ENCODE results near the gene PLEKHM3.

The PLEKHM3 gene

DNA sequence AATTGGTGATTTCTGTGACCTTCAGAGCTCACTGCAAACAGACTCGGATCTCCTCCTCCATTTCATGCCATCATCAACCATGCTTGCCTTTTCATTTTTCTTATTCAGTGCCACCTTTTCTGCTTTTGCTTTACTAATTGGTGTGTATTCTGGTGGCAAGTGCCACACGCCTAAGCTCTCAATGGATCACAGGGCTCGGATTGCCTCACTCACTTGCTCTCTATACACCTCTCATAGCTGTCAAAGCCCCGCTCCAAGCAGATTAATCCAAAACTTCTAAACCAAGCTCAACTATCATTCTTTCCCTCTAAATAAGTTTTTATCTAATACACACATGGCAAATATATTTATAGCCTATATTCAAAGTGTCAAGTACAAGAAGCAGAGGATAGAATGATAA, 86.4 kb downstream of the PLEKHM3 start:
- no peak overlapping the region for H3K4me3 ChIP-seq (replicated peaks; ENCODE audit: insufficient read depth, low read length)
- DNase-seq (ENCODE audit: low read depth in 1 of 2, low spot score in 1 of 2) = no peak
- H3K27ac ChIP-seq (replicated peaks) = no peak overlapping the region
- H3K27me3 ChIP-seq (ENCODE audit: insufficient read depth, poor library complexity, severe bottlenecking) = no peaks in the 10 kb centered on the region
- TF ChIP-seq SPI1 (IDR thresholded peaks at IDR 0.05; ENCODE audit: borderline replicate concordance, low read depth) = no peak
- no peak for TF ChIP-seq POLR2AphosphoS5 (IDR thresholded peaks at IDR 0.05; ENCODE audit: low read depth)
- TF ChIP-seq, protein P1, sequence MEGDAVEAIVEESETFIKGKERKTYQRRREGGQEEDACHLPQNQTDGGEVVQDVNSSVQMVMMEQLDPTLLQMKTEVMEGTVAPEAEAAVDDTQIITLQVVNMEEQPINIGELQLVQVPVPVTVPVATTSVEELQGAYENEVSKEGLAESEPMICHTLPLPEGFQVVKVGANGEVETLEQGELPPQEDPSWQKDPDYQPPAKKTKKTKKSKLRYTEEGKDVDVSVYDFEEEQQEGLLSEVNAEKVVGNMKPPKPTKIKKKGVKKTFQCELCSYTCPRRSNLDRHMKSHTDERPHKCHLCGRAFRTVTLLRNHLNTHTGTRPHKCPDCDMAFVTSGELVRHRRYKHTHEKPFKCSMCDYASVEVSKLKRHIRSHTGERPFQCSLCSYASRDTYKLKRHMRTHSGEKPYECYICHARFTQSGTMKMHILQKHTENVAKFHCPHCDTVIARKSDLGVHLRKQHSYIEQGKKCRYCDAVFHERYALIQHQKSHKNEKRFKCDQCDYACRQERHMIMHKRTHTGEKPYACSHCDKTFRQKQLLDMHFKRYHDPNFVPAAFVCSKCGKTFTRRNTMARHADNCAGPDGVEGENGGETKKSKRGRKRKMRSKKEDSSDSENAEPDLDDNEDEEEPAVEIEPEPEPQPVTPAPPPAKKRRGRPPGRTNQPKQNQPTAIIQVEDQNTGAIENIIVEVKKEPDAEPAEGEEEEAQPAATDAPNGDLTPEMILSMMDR (IDR thresholded peaks at IDR 0.05; ENCODE audit: insufficient read depth, low read length) = no peak
- TF ChIP-seq, protein P2, sequence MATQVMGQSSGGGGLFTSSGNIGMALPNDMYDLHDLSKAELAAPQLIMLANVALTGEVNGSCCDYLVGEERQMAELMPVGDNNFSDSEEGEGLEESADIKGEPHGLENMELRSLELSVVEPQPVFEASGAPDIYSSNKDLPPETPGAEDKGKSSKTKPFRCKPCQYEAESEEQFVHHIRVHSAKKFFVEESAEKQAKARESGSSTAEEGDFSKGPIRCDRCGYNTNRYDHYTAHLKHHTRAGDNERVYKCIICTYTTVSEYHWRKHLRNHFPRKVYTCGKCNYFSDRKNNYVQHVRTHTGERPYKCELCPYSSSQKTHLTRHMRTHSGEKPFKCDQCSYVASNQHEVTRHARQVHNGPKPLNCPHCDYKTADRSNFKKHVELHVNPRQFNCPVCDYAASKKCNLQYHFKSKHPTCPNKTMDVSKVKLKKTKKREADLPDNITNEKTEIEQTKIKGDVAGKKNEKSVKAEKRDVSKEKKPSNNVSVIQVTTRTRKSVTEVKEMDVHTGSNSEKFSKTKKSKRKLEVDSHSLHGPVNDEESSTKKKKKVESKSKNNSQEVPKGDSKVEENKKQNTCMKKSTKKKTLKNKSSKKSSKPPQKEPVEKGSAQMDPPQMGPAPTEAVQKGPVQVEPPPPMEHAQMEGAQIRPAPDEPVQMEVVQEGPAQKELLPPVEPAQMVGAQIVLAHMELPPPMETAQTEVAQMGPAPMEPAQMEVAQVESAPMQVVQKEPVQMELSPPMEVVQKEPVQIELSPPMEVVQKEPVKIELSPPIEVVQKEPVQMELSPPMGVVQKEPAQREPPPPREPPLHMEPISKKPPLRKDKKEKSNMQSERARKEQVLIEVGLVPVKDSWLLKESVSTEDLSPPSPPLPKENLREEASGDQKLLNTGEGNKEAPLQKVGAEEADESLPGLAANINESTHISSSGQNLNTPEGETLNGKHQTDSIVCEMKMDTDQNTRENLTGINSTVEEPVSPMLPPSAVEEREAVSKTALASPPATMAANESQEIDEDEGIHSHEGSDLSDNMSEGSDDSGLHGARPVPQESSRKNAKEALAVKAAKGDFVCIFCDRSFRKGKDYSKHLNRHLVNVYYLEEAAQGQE (IDR thresholded peaks at IDR 0.05; ENCODE audit: insufficient replicate concordance, low read depth) = no peak
- no peak for TF ChIP-seq GABPA (IDR thresholded peaks at IDR 0.05; ENCODE audit: low read depth)

DNA sequence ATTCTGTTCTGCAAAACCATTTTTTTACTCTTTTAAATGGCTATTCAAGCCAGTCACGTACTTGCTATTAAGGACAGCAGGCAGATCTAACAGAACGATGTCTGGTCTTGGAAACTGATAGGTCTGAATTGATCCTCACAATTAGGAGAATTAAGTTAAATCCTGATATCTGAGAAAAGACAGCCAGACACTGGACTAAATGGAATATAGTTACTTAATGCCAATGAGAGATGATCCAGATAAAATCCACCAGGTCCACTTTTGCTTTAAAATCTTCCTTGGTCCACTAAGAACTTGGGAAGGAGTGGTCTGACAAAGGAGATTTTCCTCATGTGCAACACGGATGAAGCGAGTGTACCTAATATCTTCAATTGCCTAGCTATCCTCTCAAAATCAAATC, 86.9 kb downstream of the PLEKHM3 start:
- Histone ChIP-seq H3K27ac (replicated peaks) (no peak overlapping the region), H3K4me3 (replicated peaks; ENCODE audit: insufficient read depth, low read length) (no peak overlapping the region), H3K27me3 (ENCODE audit: insufficient read depth, poor library complexity, severe bottlenecking) (no peaks in the 10 kb centered on the region)
- DNase-seq (ENCODE audit: low read depth in 1 of 2, low spot score in 1 of 2) = no peak
- TF ChIP-seq, protein P2 (IDR thresholded peaks at IDR 0.05; ENCODE audit: insufficient replicate concordance, low read depth) = no peak
- TF ChIP-seq POLR2AphosphoS5 (IDR thresholded peaks at IDR 0.05; ENCODE audit: low read depth) (no peak), GABPA (IDR thresholded peaks at IDR 0.05; ENCODE audit: low read depth) (no peak), SPI1 (IDR thresholded peaks at IDR 0.05; ENCODE audit: borderline replicate concordance, low read depth) (no peak)
- TF ChIP-seq, protein P1 (IDR thresholded peaks at IDR 0.05; ENCODE audit: insufficient read depth, low read length) = no peak

DNA sequence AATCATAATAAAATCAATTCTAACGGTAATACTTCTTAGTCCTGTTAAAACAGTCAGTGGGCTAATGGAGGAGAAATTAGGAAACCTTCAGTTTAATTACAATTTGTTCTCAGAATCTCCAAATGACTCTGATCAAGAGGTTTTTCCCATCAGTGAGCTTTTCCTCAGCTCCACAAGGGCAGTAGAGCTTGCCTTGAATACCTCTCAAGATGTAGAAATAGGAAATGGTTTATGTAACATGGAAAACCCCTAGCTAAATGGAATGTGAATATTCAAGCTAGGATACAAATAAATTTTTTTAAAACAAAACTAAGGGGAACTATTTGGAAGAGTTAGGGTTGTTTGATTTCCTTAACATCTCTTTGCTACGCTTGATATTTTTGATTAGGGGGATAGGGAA, 87.5 kb downstream of the PLEKHM3 start:
- TF ChIP-seq, protein P2 (IDR thresholded peaks at IDR 0.05; ENCODE audit: insufficient replicate concordance, low read depth) = no peak
- TF ChIP-seq SPI1 (IDR thresholded peaks at IDR 0.05; ENCODE audit: borderline replicate concordance, low read depth) (no peak), GABPA (IDR thresholded peaks at IDR 0.05; ENCODE audit: low read depth) (no peak), POLR2AphosphoS5 (IDR thresholded peaks at IDR 0.05; ENCODE audit: low read depth) (no peak)
- TF ChIP-seq, protein P1 (IDR thresholded peaks at IDR 0.05; ENCODE audit: insufficient read depth, low read length) = no peak
- no peak overlapping the region for H3K27ac ChIP-seq (replicated peaks)
- DNase-seq (ENCODE audit: low read depth in 1 of 2, low spot score in 1 of 2) = no peak
- no peak overlapping the region for H3K4me3 ChIP-seq (replicated peaks; ENCODE audit: insufficient read depth, low read length)
- H3K27me3 ChIP-seq (ENCODE audit: insufficient read depth, poor library complexity, severe bottlenecking) = no peaks in the 10 kb centered on the region
